HepG2 (cell line): ENCODE measurements around the gene C11orf68. TPM values are rescaled to one million over a fixed set of nuclear protein-coding genes. Genes with fewer than 3 reads are reported as not detected.

Experiments
- GATA4 ChIP-seq: sonication (generic); IDR thresholded peaks from 2 replicates; pipeline ENCODE4 v1.6.1; 2016; ENCODE audit warnings: antibody characterized with exemption, low read depth, borderline replicate concordance
- MIXL1 ChIP-seq: IDR thresholded peaks from 2 replicates; pipeline ENCODE4 v1.6.1; 2016
- RARG ChIP-seq: sonication (generic); formaldehyde crosslinking; IDR thresholded peaks from 2 replicates; pipeline ENCODE4 v1.4.0; 2020; ENCODE audit warnings: low read depth, mild to moderate bottlenecking, missing genetic modification reagents
- SETDB1 ChIP-seq: sonication (generic); formaldehyde crosslinking; IDR thresholded peaks from 2 replicates; pipeline ENCODE4 v1.5.1; 2020; ENCODE audit warnings: missing genetic modification reagents, mild to moderate bottlenecking, borderline replicate concordance
- STAT5B ChIP-seq: sonication (generic); formaldehyde crosslinking; IDR thresholded peaks from 2 replicates; pipeline ENCODE4 v1.4.0; 2020; ENCODE audit warnings: missing genetic modification reagents
- ZNF160 ChIP-seq: sonication (generic); formaldehyde crosslinking; IDR thresholded peaks from 2 replicates; pipeline ENCODE4 v1.8.0; 2022; ENCODE audit warnings: mild to moderate bottlenecking, inconsistent platforms, missing genetic modification reagents
- ZNF20 ChIP-seq: sonication (generic); formaldehyde crosslinking; IDR thresholded peaks from 2 replicates; pipeline ENCODE4 v1.4.0; 2020; ENCODE audit warnings: mild to moderate bottlenecking, moderate library complexity, missing genetic modification reagents
- ZNF430 ChIP-seq: sonication (generic); formaldehyde crosslinking; IDR thresholded peaks from 2 replicates; pipeline ENCODE4 v1.9.0; 2021; ENCODE audit warnings: mild to moderate bottlenecking, missing genetic modification reagents
- polyA plus RNA-seq, 8 experiments: library from polyadenylated mRNA; depleted of rRNA in 3 of 8; stranded (reverse) in 7 of 8; unstranded in 1 of 8; fragments of >200 nt; fragmentation: Illumina TruSeq in 4 of 8; extraction: Trizol in 4 of 8; gene quantifications; 2 replicates each; pipeline versions ENCODE4 v1.2.1 to v1.2.3, GENCODE V29; 2011 to 2016; ENCODE audit warnings: low read depth in 4 of 8, missing spikeins in 1 of 8, mixed read lengths in 1 of 8; ENCODE audit not compliant: insufficient read depth in 1 of 8
- total RNA-seq, 5 experiments: library from RNA; depleted of rRNA; stranded (reverse); fragments of >200 nt; fragmentation: Illumina TruSeq; extraction: Trizol; gene quantifications; 2 replicates each; pipeline ENCODE4 v1.2.3, GENCODE V29; 2016; ENCODE audit warnings: low read depth in 1 of 5
- TF ChIP-seq, protein P1 (sequence below): sonication (generic); formaldehyde crosslinking; IDR thresholded peaks from 2 replicates; pipeline ENCODE4 v1.5.0; 2020; ENCODE audit warnings: missing genetic modification reagents
- TF ChIP-seq, protein P2 (sequence below): sonication (generic); formaldehyde crosslinking; IDR thresholded peaks from 2 replicates; pipeline ENCODE4 v1.4.0; 2020; ENCODE audit warnings: mild to moderate bottlenecking, low read depth, missing genetic modification reagents
- TF ChIP-seq, protein P3 (sequence below): sonication (generic); formaldehyde crosslinking; IDR thresholded peaks from 2 replicates; pipeline ENCODE4 v1.4.0; 2020; ENCODE audit warnings: missing genetic modification reagents
- TF ChIP-seq, protein P4 (sequence below): sonication (generic); formaldehyde crosslinking; IDR thresholded peaks from 2 replicates; pipeline ENCODE4 v1.9.0; 2021; ENCODE audit warnings: mild to moderate bottlenecking, missing genetic modification reagents
- TF ChIP-seq, protein P5 (sequence below): sonication (generic); formaldehyde crosslinking; IDR thresholded peaks from 2 replicates; pipeline ENCODE4 v1.9.0; 2022; ENCODE audit warnings: missing genetic modification reagents, mild to moderate bottlenecking, borderline replicate concordance
- TF ChIP-seq, protein P6 (sequence below): sonication (generic); formaldehyde crosslinking; IDR thresholded peaks from 2 replicates; pipeline ENCODE4 v1.8.1; 2022; ENCODE audit warnings: low read depth, mild to moderate bottlenecking, missing genetic modification reagents

The C11orf68 gene
- total and polyA plus RNA-seq, 2 of the 13 experiments (the other 11 are each of a cell fraction or from before 2014, with no cell fraction given) = 8.4 to 28.3 TPM

DNA sequence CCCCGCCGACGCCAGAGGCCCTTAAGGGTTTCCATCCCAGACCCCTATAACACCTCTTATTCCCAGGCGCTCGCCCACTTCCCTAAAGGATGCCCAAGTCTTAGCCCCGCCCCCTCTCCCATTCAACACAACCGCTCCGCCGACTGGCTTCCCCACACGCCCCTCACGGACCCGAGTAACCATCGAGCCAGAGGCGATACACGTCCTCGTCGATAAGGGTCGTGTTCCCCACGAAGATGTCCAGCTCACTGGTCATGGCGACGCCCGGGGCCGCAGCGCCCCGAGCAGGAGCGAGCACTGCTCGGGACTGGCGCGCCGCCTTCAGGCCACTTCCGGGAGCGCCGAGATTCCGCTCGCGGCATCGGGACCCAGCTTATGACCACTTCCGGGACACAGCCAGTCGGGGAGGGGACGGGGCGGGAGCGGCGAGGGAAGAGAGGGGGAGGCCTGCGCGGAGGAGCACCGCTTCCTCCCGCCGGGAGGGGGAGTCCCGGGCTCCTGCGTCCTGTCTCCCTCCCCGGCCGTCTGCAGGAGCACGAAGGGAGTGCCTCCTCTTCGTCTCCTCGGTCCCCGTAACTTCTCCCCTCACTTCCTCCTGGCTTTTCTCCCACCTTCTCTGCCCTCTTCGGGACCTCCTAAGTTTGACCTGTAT is 30.6 kb downstream of the C11orf68 start, which contains the start of gene FIBP (continued):
- TF ChIP-seq ZNF430 (CRISPR knock-in tag) = peak; percentile 79
- TF ChIP-seq ZNF20 (CRISPR knock-in tag) = no peak
- TF ChIP-seq MIXL1 (CRISPR knock-in tag) = 0 out of 2 replicates have a peak, but pooled peaks have one; percentile 10
- TF ChIP-seq SETDB1 (CRISPR knock-in tag) = no peak
- TF ChIP-seq, protein P1, sequence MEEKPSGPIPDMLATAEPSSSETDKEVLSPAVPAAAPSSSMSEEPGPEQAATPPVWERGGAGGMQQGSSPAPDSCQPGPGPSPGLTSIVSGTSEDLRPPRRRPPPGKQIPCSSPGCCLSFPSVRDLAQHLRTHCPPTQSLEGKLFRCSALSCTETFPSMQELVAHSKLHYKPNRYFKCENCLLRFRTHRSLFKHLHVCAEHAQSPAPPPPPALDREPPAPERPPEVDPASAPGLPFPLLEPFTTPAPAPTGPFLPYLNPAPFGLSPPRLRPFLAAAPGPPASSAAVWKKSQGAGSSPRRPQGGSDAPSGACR = peak; percentile 85; the same call in 1 of the 2 replicates
- peak; percentile 77; the same call in 1 of the 2 replicates for TF ChIP-seq GATA4
- TF ChIP-seq, protein P2, sequence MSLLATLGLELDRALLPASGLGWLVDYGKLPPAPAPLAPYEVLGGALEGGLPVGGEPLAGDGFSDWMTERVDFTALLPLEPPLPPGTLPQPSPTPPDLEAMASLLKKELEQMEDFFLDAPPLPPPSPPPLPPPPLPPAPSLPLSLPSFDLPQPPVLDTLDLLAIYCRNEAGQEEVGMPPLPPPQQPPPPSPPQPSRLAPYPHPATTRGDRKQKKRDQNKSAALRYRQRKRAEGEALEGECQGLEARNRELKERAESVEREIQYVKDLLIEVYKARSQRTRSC = no peak
- TF ChIP-seq, protein P3, sequence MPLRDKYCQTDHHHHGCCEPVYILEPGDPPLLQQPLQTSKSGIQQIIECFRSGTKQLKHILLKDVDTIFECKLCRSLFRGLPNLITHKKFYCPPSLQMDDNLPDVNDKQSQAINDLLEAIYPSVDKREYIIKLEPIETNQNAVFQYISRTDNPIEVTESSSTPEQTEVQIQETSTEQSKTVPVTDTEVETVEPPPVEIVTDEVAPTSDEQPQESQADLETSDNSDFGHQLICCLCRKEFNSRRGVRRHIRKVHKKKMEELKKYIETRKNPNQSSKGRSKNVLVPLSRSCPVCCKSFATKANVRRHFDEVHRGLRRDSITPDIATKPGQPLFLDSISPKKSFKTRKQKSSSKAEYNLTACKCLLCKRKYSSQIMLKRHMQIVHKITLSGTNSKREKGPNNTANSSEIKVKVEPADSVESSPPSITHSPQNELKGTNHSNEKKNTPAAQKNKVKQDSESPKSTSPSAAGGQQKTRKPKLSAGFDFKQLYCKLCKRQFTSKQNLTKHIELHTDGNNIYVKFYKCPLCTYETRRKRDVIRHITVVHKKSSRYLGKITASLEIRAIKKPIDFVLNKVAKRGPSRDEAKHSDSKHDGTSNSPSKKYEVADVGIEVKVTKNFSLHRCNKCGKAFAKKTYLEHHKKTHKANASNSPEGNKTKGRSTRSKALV (CRISPR knock-in tag) = peak; percentile 30; the same call in 1 of the 2 replicates
- no peak for TF ChIP-seq STAT5B (CRISPR knock-in tag)
- TF ChIP-seq RARG (CRISPR knock-in tag) = no peak
- TF ChIP-seq ZNF160 = no peak
- TF ChIP-seq, protein P4, sequence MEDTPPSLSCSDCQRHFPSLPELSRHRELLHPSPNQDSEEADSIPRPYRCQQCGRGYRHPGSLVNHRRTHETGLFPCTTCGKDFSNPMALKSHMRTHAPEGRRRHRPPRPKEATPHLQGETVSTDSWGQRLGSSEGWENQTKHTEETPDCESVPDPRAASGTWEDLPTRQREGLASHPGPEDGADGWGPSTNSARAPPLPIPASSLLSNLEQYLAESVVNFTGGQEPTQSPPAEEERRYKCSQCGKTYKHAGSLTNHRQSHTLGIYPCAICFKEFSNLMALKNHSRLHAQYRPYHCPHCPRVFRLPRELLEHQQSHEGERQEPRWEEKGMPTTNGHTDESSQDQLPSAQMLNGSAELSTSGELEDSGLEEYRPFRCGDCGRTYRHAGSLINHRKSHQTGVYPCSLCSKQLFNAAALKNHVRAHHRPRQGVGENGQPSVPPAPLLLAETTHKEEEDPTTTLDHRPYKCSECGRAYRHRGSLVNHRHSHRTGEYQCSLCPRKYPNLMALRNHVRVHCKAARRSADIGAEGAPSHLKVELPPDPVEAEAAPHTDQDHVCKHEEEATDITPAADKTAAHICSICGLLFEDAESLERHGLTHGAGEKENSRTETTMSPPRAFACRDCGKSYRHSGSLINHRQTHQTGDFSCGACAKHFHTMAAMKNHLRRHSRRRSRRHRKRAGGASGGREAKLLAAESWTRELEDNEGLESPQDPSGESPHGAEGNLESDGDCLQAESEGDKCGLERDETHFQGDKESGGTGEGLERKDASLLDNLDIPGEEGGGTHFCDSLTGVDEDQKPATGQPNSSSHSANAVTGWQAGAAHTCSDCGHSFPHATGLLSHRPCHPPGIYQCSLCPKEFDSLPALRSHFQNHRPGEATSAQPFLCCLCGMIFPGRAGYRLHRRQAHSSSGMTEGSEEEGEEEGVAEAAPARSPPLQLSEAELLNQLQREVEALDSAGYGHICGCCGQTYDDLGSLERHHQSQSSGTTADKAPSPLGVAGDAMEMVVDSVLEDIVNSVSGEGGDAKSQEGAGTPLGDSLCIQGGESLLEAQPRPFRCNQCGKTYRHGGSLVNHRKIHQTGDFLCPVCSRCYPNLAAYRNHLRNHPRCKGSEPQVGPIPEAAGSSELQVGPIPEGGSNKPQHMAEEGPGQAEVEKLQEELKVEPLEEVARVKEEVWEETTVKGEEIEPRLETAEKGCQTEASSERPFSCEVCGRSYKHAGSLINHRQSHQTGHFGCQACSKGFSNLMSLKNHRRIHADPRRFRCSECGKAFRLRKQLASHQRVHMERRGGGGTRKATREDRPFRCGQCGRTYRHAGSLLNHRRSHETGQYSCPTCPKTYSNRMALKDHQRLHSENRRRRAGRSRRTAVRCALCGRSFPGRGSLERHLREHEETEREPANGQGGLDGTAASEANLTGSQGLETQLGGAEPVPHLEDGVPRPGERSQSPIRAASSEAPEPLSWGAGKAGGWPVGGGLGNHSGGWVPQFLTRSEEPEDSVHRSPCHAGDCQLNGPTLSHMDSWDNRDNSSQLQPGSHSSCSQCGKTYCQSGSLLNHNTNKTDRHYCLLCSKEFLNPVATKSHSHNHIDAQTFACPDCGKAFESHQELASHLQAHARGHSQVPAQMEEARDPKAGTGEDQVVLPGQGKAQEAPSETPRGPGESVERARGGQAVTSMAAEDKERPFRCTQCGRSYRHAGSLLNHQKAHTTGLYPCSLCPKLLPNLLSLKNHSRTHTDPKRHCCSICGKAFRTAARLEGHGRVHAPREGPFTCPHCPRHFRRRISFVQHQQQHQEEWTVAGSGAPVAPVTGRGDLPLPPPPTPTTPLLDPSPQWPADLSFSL (CRISPR knock-in tag) = no peak
- TF ChIP-seq, protein P5, sequence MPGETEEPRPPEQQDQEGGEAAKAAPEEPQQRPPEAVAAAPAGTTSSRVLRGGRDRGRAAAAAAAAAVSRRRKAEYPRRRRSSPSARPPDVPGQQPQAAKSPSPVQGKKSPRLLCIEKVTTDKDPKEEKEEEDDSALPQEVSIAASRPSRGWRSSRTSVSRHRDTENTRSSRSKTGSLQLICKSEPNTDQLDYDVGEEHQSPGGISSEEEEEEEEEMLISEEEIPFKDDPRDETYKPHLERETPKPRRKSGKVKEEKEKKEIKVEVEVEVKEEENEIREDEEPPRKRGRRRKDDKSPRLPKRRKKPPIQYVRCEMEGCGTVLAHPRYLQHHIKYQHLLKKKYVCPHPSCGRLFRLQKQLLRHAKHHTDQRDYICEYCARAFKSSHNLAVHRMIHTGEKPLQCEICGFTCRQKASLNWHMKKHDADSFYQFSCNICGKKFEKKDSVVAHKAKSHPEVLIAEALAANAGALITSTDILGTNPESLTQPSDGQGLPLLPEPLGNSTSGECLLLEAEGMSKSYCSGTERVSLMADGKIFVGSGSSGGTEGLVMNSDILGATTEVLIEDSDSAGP (CRISPR knock-in tag) = peak; percentile 92; the same call in 1 of the 2 replicates
- TF ChIP-seq, protein P6, sequence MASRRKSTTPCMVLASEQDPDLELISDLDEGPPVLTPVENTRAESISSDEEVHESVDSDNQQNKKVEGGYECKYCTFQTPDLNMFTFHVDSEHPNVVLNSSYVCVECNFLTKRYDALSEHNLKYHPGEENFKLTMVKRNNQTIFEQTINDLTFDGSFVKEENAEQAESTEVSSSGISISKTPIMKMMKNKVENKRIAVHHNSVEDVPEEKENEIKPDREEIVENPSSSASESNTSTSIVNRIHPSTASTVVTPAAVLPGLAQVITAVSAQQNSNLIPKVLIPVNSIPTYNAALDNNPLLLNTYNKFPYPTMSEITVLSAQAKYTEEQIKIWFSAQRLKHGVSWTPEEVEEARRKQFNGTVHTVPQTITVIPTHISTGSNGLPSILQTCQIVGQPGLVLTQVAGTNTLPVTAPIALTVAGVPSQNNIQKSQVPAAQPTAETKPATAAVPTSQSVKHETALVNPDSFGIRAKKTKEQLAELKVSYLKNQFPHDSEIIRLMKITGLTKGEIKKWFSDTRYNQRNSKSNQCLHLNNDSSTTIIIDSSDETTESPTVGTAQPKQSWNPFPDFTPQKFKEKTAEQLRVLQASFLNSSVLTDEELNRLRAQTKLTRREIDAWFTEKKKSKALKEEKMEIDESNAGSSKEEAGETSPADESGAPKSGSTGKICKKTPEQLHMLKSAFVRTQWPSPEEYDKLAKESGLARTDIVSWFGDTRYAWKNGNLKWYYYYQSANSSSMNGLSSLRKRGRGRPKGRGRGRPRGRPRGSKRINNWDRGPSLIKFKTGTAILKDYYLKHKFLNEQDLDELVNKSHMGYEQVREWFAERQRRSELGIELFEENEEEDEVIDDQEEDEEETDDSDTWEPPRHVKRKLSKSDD (CRISPR knock-in tag) = no peak
